Lower lobe of right lung (tissue), 2 donors: ENCODE data around the gene SNED1. TPM values are rescaled to one million over a fixed set of nuclear protein-coding genes. Genes with fewer than 3 reads are reported as not detected.

Experiments used
- ATAC-seq, 2 donors: fragments of 200-7000 bp; cut with Tn5 transposase; one replicate each; pipeline ENCODE4 v1.9.1; 2020 to 2022; ENCODE audit warnings: mild to moderate bottlenecking in 2 of 2, moderate library complexity in 2 of 2
- DNase-seq: peaks from one replicate; pipeline ENCODE4 v3.0.0-alpha.2; 2020
- H3K27ac ChIP-seq: fragments of 200-600 bp; one replicate; pipeline ENCODE4 v1.8.0; 2022
- H3K27me3 ChIP-seq: fragments of 200-600 bp; one replicate; pipeline ENCODE4 v1.8.0; 2022; ENCODE audit warnings: low read depth
- H3K36me3 ChIP-seq: fragments of 200-600 bp; one replicate; pipeline ENCODE4 v1.8.0; 2022; ENCODE audit warnings: mild to moderate bottlenecking
- H3K4me1 ChIP-seq: fragments of 200-600 bp; one replicate; pipeline ENCODE4 v1.8.0; 2022
- H3K4me3 ChIP-seq: fragments of 200-600 bp; one replicate; pipeline ENCODE4 v1.8.0; 2022; ENCODE audit warnings: mild to moderate bottlenecking
- H3K9me3 ChIP-seq: fragments of 200-600 bp; one replicate; pipeline ENCODE4 v1.8.0; 2022
- CTCF ChIP-seq: fragments of 200-600 bp; IDR thresholded peaks from one replicate; pipeline ENCODE4 v1.8.0; 2022; ENCODE audit warnings: antibody characterized with exemption, mild to moderate bottlenecking
- intact Hi-C: fragments of 100-400 bp; cut with DNase I; formaldehyde crosslinking; loops from one replicate; pipeline ENCODE4 v1.11.0; 2022
- total RNA-seq: library from RNA; stranded (reverse); fragmentation: NEBNext Ultra II Directional; extraction: Animal tissue kit (Norgen Biotek cat#: 25700); gene quantifications from one replicate; pipeline ENCODE4 v1.2.1, GENCODE V29; 2021
- donor health status: DM: no; HTN: yes; CAD: no; lungs with severe emphysema.

The SNED1 gene
- total RNA-seq, 1 donor from 2014 or later = 36.2 TPM

DNA sequence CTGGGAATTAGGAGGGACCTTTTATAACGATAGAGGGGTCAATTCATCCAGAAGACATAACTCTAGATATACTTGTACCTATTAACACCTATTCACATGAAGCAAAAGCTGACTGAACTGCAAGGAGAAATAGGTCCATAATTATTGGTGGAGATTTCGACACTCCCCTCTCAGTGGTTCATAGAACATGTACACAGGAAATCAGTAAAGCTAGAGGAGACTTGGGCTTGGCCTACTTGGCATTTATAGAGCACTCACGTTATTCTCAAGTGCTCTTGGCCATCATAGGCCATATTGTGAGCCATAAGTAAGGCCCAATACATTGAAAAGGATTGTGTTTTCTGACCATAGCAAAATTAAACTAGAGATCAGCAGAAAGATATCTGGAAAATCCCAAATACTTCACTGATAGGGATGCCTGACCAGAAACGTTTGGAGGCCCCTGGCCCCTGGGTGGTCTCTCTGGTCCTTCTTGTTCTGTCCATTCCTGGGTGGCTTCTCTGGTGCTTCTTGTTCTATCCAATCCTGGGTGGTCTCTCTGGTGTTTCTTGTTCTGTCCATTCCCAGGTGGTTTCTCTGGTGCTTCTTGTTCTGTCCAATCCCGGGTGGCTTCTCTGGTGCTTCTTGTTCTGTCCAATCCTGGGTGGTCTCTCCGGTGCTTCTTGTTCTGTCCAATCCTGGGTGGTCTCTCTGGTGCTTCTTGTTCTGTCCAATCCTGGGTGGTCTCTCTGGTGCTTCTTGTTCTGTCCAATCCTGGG, 49.0 kb downstream of the SNED1 start:
- no peak for TF ChIP-seq CTCF
- Histone ChIP-seq H3K27me3 (no peaks in the 10 kb centered on the region), H3K4me1 (no peaks in the 10 kb centered on the region), H3K9me3 (no peaks in the 10 kb centered on the region), H3K27ac (no peak overlapping the region), H3K4me3 (no peak overlapping the region), H3K36me3 (peaks cover 51% of the 10 kb centered on the region)
- ATAC-seq = peak; percentile 34 to 54
- intact Hi-C loops = no loop called here
- DNase-seq = no peak

DNA sequence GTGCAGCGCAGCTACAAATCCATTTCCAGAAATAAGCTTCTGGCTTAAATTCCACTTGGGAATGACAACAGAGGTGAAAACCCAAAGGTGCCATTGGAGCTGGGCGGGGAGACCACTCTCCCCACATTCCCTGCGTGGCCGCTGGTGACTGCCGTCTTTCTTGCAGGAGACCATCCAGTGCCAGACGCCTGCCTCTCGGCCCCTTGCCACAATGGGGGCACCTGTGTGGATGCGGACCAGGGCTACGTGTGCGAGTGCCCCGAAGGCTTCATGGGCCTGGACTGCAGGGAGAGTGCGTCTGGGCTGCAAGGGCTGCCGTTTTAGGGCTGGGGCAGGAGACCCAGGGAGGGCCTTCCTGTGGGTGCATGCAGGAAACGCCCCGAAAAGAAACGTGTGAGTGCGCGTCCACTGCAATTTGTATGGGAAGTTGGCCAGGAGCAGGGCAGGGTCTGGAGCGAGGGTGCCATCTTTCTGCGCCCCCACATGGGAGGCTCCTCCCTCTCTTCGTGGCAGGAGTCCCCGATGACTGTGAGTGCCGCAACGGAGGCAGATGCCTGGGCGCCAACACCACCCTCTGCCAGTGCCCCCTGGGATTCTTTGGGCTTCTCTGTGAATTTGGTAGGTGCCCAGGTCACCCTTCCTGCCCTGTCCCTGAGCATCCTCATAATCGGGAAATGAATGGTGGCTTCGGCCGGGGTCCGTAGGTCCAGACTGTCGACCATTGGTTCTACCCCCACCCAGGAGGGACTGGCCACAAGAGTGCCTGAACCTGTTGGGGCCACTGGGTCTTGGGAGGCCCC, 49.9 kb downstream of the SNED1 start:
- TF ChIP-seq CTCF = no peak
- Histone ChIP-seq H3K9me3 (no peaks in the 10 kb centered on the region), H3K4me3 (no peak overlapping the region), H3K27me3 (no peaks in the 10 kb centered on the region), H3K4me1 (no peaks in the 10 kb centered on the region), H3K36me3 (peaks cover 48% of the 10 kb centered on the region), H3K27ac (no peak overlapping the region)
- ATAC-seq = no peak
- intact Hi-C loops = no loop called here
- DNase-seq = no peak

GRCh38 chr2:241048949-241049343, 50.5 kb downstream of the SNED1 start:
- H3K9me3 ChIP-seq = no peaks in the 10 kb centered on the region
- DNase-seq = no peak
- H3K4me1 ChIP-seq = no peaks in the 10 kb centered on the region
- TF ChIP-seq CTCF = no peak
- H3K27me3 ChIP-seq = no peaks in the 10 kb centered on the region
- H3K4me3 ChIP-seq = no peak overlapping the region
- H3K36me3 ChIP-seq = peaks cover 50% of the 10 kb centered on the region
- no peak for ATAC-seq
- intact Hi-C loops = no loop called here
- H3K27ac ChIP-seq = no peak overlapping the region

DNA sequence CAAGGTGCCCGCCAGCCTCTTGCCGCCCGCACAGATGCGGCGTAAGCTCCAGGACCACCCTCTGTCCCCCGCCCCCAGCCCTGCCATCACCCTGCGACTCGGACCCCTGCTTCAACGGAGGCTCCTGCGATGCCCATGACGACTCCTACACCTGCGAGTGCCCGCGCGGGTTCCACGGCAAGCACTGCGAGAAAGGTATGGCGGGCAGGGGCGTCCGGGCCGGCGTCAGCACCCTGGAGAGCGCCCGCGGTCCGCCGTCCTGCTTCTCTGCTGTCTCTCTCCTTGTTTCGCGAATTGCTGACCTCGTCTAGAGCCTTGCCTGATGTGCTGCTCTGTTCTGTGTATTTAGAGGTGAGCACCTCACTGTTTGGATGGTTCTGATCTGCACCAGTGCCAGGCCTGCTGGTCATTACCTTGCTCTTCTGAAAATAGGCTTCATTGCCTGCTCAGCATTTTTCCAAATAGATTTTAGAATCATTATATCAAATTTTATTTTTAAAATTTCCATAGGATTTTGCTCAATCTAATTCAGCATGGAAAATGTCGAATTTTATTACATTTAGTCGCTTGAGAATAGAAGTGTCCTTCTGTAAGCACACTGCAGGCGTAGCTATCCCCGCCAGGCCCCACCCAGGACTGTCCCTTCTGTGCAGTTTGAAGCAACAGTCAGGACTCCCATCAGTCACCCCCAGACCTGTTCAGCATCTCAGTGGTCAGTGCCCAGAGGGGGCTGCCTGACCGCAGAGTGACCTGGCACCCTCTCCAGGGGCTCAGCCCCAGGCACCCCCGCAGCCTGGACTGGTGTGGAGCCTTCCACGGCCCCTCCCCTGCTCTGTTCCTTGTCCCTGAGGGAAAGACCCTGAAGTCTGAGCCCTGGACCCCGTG, 51.6 kb downstream of the SNED1 start:
- no peaks in the 10 kb centered on the region for H3K4me1 ChIP-seq

More for the DNA sequence above, 51.6 kb downstream of the SNED1 start:
- Histone ChIP-seq H3K36me3 (peaks cover 61% of the 10 kb centered on the region), H3K9me3 (no peaks in the 10 kb centered on the region), H3K4me3 (no peak overlapping the region), H3K27ac (no peak overlapping the region), H3K27me3 (no peaks in the 10 kb centered on the region)
- no peak for DNase-seq
- intact Hi-C loops = no loop called here
- no peak for TF ChIP-seq CTCF
- no peak for ATAC-seq
